ENCODE data around the gene FAM229A.
"Not testable (repeated sequence)": the region's sequence is repeated elsewhere in the genome, so short reads cannot be mapped to it uniquely, and the experiment has no call there.

The FAM229A gene

GRCh38 chr1:32362474-32363313 is at the start of gene FAM229A, which contains the start of gene TSSK3:
Gene FAM229A (minus strand): TSS chr1:32362485. CDS start chr1:32362091, 394 bp downstream.
Gene TSSK3 (plus strand): TSS chr1:32362539. CDS start chr1:32362702, 163 bp downstream.
- DNase-seq (ENCODE audit: low read depth, low spot score), result no peak

- DNase-seq (ENCODE audit: low read depth, low spot score), result no peak
Measured at GRCh38 chr1:32411261-32411660, 49.0 kb upstream of the FAM229A start.

GRCh38 chr1:32406629-32407111 is 44.4 kb upstream of the FAM229A start:
- DNase-seq (ENCODE audit: low read depth, low spot score), result no peak

GRCh38 chr1:32405672-32406467 is 43.6 kb upstream of the FAM229A start:
- DNase-seq (ENCODE audit: low read depth, low spot score), result no peak

GRCh38 chr1:32404946-32405345 is 42.7 kb upstream of the FAM229A start:
- no peak for DNase-seq (ENCODE audit: low read depth, low spot score)

GRCh38 chr1:32400876-32401631 is 38.8 kb upstream of the FAM229A start:
- peak; percentile 87 for DNase-seq (ENCODE audit: low read depth, low spot score)

GRCh38 chr1:32399843-32400242 is 37.6 kb upstream of the FAM229A start:
- no peak for DNase-seq (ENCODE audit: low read depth, low spot score)

- DNase-seq (ENCODE audit: low read depth, low spot score), result no peak
Measured at GRCh38 chr1:32398401-32398800, 36.1 kb upstream of the FAM229A start.

GRCh38 chr1:32396524-32396923 is 34.2 kb upstream of the FAM229A start:
- not testable (repeated sequence) for DNase-seq (ENCODE audit: low read depth, low spot score)

- no peak for DNase-seq (ENCODE audit: low read depth, low spot score)
Measured at GRCh38 chr1:32394890-32395432, 32.7 kb upstream of the FAM229A start.

GRCh38 chr1:32394141-32394889 is 32.0 kb upstream of the FAM229A start, which contains the start of gene BSDC1:
Gene BSDC1 (minus strand): TSS chr1:32394441. CDS start chr1:32394414, 27 bp downstream.
- DNase-seq (ENCODE audit: low read depth, low spot score), result peak; percentile 100

GRCh38 chr1:32393832-32394140 is 31.5 kb upstream of the FAM229A start:
- DNase-seq (ENCODE audit: low read depth, low spot score), result no peak

GRCh38 chr1:32393136-32393535 is 30.9 kb upstream of the FAM229A start:
- no peak for DNase-seq (ENCODE audit: low read depth, low spot score)

- no peak for DNase-seq (ENCODE audit: low read depth, low spot score)
Measured at GRCh38 chr1:32392325-32392724, 30.0 kb upstream of the FAM229A start.

- DNase-seq (ENCODE audit: low read depth, low spot score), result no peak
Measured at GRCh38 chr1:32390904-32391870, 28.9 kb upstream of the FAM229A start.

GRCh38 chr1:32388641-32389040 is 26.4 kb upstream of the FAM229A start:
- DNase-seq (ENCODE audit: low read depth, low spot score), result no peak

- no peak for DNase-seq (ENCODE audit: low read depth, low spot score)
Measured at GRCh38 chr1:32386676-32387392, 24.5 kb upstream of the FAM229A start.

GRCh38 chr1:32380057-32380456 is 17.8 kb upstream of the FAM229A start:
- no peak for DNase-seq (ENCODE audit: low read depth, low spot score)
